Lower leg skin (tissue), 4 donors: ENCODE results near the gene PLP2. TPM values are rescaled to one million over a fixed set of nuclear protein-coding genes. Genes with fewer than 3 reads are reported as not detected.
"Not testable (repeated sequence)": the region's sequence is repeated elsewhere in the genome, so short reads cannot be mapped to it uniquely, and the experiment has no call there.

Source experiments
- DNase-seq, 2 donors: peaks; one replicate each; pipeline ENCODE4 v3.0.0-alpha.2; 2019; ENCODE audit warnings: low spot score in 2 of 2
- H3K4me3 ChIP-seq: fragments of 200-600 bp; sonication (generic); 2 replicates; pipeline ENCODE4 v1.5.1; 2017; ENCODE audit warnings: mild to moderate bottlenecking, low read depth; ENCODE audit not compliant: poor library complexity, severe bottlenecking
- POLR2A ChIP-seq, 2 donors: fragments of 450-650 bp; IDR thresholded peaks; one replicate each; pipeline ENCODE4 v1.6.1; 2016 to 2017; ENCODE audit warnings: antibody characterized with exemption in 2 of 2, mild to moderate bottlenecking in 1 of 2, moderate library complexity in 1 of 2
- WGBS, 2 donors: methylation state at CpG; one replicate each; pipeline ENCODE4 v1.1.5; 2018; 5-methylcytosine and 5-hydroxymethylcytosine counted together
- intact Hi-C: fragments of 100-400 bp; cut with DNase I; formaldehyde crosslinking; loops from one replicate; pipeline ENCODE4 v1.15.0; 2023; ENCODE audit warnings: low total_unique reads
- total RNA-seq, 4 donors: library from RNA; depleted of rRNA; stranded (reverse); fragments of >200 nt; gene quantifications; one replicate each; pipeline ENCODE4 v1.1.0, GENCODE V29; 2016
- TF ChIP-seq, protein P1 (sequence below), 3 donors: fragments of 450-650 bp; IDR thresholded peaks; one replicate each; pipeline ENCODE4 v1.5.1; 2016; ENCODE audit warnings: antibody characterized with exemption in 3 of 3, mild to moderate bottlenecking in 3 of 3, moderate library complexity in 2 of 3

PLP2 gene
- total RNA-seq, 4 donors from 2014 or later, result 126 to 132 (median 130) TPM

DNA sequence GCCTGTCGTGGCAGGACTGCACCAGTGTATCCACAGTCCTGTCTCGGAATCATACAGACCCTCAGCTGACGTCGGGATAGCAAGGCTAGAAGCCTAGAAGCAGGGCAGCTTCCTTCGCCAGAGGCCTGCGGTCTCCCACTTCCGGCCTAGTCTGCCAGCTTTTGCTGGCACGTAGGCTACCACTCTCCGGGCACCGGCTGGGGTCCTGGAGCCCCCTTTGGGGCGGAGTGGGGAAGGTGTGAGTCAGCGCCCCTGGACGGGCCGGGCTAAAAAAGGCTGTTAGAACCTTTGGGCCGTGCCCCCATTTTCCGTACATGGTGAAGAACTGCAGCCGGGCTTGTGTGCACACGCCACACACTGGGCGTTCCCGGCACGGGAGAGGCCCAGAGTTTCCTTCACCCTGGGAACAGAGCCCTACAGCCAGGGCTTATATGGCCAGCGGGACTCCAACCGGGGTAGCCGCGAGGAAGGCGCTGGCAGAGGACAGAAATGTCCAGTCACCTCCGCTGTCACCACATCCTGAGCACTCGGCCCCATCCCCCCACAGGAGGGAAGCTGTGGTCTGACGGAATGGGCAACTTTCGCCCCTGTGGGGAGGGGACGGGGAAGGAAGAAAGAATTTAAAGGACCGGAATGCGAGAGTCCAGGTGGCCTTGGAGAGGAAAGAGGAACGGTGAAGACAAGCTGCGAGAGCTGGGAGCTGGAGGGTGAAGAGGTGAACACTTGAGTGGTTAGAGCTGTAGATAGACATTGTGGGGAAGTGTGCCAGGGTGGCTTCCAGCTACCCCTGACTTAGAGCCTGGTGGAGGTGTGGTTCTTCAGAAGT, 4.6 kb upstream of the PLP2 start:
- peak in 1 of 2 donors; percentile 94 for DNase-seq
- WGBS, 2 donors, result 17 to 42% methylated on average over 20 to 29 of the region's 35 CpGs
- TF ChIP-seq POLR2A (IDR thresholded peaks at IDR 0.05), result no peak
- TF ChIP-seq, protein P1, sequence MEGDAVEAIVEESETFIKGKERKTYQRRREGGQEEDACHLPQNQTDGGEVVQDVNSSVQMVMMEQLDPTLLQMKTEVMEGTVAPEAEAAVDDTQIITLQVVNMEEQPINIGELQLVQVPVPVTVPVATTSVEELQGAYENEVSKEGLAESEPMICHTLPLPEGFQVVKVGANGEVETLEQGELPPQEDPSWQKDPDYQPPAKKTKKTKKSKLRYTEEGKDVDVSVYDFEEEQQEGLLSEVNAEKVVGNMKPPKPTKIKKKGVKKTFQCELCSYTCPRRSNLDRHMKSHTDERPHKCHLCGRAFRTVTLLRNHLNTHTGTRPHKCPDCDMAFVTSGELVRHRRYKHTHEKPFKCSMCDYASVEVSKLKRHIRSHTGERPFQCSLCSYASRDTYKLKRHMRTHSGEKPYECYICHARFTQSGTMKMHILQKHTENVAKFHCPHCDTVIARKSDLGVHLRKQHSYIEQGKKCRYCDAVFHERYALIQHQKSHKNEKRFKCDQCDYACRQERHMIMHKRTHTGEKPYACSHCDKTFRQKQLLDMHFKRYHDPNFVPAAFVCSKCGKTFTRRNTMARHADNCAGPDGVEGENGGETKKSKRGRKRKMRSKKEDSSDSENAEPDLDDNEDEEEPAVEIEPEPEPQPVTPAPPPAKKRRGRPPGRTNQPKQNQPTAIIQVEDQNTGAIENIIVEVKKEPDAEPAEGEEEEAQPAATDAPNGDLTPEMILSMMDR (IDR thresholded peaks at IDR 0.05), result no peak
- intact Hi-C loops, result no loop called here
- H3K4me3 ChIP-seq, result no peak overlapping the region

DNA sequence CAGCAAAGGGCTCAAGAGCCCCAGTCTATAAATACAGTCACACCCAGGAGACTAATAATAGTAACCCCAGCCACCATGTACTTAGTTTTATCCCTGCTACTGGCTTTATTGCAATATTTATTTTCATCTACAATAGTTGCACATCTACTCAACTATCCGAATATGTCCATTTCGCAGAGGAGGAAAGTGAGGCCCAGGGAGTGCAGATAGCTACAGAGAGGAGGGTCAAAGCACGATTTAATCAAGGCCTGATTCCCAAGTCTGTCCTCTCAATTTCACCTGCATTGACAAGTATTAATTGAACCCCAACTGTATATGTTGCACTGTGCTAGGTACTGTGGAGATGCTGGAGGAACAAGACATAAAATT, 4.0 kb upstream of the PLP2 start:
- intact Hi-C loops, result no loop called here
- H3K4me3 ChIP-seq, result no peak overlapping the region
- 56 to 69% methylated on average over 3 of the region's 3 CpGs for WGBS, 2 donors
- no peak for TF ChIP-seq POLR2A (IDR thresholded peaks at IDR 0.05)
- TF ChIP-seq, protein P1 (IDR thresholded peaks at IDR 0.05), result no peak
- DNase-seq, result no peak

DNA sequence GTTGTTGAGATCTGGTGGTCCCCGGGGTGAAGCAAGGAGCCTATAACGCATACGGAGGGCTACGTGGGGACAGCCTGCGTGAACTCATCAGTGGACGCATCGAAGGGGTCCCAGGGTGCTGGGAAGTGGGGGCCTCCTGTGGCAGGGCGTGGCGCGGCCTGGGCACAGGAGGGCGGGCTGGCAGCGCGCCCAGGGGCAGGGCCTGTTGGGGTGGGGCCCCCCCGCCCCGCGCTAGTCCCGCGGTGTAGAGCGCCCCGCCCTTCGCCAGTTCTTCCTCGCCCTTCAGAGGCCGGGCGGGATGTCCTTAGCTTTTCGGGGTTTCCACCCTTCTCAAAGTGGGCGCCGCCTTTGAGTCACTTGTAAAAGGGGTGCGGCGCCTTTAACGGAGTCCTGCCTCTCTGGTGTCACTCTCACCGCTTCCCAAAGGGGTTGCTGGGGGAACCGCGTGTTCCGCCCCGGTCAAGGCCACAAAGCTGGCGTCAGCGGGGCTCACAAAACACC, 632 bp downstream of the PLP2 start:
- DNase-seq, result peak; percentile 73 to 94

DNA sequence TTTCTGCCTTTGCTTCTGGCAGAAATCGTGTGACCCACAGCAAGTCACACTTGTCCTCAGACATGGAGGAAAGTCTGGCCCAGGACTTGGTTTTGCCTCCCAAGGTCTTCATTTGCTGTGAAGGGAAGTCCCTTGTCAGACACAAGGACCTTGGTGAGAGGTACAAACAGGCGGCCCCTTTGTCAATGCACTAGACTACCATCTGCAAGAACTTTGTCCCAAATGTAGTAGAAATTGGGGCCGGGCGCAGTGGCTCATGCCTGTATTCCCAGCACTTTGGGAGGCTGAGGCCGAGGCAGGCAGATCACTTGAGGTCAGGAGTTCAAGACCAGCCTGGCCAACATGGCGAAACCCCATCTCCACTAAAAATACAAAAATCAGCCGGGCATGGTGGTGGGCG, 1.8 kb downstream of the PLP2 start:
- intact Hi-C loops, DNase-seq, H3K4me3 ChIP-seq: not testable (repeated sequence)
- 71 to 83% methylated on average over 7 of the region's 8 CpGs for WGBS, 2 donors

More for the DNA sequence above, 632 bp downstream of the PLP2 start:
- peak overlapping the region; percentile 48 for H3K4me3 ChIP-seq
- 1 to 37% methylated on average over 28 to 31 of the region's 37 CpGs for WGBS, 2 donors
- intact Hi-C loops, result no loop called here
- no peak for TF ChIP-seq POLR2A (IDR thresholded peaks at IDR 0.05)
- TF ChIP-seq, protein P1 (IDR thresholded peaks at IDR 0.05), result no peak

DNA sequence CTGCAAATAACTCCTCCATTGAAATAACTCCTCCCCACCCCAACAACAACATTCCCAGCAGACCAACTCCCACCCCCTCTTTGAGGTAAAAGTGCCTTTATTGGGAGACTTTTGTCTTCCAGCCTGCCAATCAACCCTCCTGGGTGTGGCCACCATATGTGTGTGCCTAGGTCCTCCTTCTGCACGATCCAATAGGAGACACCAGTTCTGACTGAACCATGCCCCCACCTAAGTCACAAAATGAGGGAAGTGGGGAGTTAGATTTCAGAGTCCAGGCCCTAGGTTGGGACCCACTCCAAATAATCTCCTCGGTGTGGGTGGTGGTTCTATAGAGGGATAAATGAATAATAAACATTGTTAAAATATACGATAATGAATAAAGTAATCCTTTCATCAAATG, 3.0 kb downstream of the PLP2 start:
- no peak overlapping the region for H3K4me3 ChIP-seq
- DNase-seq, result no peak
- intact Hi-C loops, result no loop called here
- 21 to 63% methylated on average over 3 of the region's 3 CpGs for WGBS, 2 donors
- no peak for TF ChIP-seq POLR2A (IDR thresholded peaks at IDR 0.05)

DNA sequence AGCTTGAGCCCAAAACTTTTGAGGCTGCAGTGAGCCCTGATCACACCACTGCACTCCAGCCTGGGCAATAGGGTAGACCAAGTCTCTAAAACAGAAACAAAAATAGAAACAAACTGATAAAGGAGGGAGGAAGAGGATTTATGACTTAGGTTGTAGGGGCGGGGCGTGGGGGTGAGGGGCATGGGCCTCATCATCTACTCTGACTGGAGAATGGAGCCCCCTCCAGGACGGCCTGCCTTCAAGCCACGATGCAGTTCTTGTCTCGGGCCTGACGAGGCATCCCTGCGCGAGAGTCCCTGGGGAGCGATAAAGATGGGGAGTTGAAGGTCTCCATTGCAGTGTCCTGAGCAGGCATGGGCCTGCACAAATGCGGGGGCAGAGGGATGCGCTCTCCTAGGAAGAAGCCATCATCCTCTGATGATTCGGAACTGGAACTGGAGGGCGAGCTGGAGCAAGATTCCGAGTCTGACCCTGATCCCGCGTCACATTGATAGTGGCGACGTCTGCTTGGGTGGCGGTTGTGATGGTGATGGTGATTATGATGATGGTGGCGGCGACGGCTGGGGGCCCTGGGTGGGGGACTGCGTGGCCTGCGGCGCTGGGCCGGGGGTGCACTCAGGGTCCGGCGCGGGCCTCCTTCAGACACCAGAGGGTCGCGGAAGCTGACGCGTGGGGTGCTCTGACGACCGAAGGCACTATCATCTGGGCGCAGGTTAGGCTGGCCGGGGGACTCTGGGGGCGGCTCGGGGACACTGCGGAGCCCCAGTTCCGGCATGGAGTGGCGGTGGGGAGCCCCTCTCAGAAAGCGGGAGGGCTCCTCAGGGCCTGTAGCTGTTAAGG, 4.0 kb downstream of the PLP2 start:
- intact Hi-C loops, result no loop called here
- H3K4me3 ChIP-seq, result no peak overlapping the region
- no peak for DNase-seq
- WGBS, 2 donors, result 37 to 80% methylated on average over 6 to 43 of the region's 43 CpGs
- TF ChIP-seq, protein P1 (IDR thresholded peaks at IDR 0.05), result no peak
- no peak for TF ChIP-seq POLR2A (IDR thresholded peaks at IDR 0.05)
